ENCODE data around the gene PPIL1. TPM values are rescaled to one million over a fixed set of nuclear protein-coding genes. Genes with fewer than 3 reads are reported as not detected.

PPIL1 gene
- polyA plus RNA-seq, 1 experiment: 23.4 TPM

DNA sequence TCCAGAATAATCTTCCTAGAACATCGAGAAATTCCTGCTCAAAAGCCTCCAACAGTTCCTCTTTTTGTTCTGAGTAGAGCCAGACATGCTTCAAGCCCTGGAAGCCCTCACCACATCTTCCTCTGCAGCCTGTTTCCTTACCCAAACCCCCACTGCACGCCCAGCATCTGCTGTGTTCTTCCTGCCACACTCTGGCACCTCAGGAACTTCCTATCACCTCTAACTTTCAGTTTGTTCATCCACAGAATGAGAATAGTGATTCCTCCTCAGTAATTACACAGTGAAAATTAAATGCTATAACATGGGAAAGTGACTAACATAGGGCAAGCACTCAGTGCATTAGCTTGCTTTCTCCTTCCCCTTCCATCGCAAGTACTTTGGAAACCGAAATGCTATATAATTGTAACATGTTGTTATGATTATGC, 37.4 kb upstream of the PPIL1 start:
- no peaks in the 10 kb centered on the region for H3K27me3 ChIP-seq (ENCODE audit: control insufficient read depth, insufficient read depth, low read length)
- TF ChIP-seq, protein P1, sequence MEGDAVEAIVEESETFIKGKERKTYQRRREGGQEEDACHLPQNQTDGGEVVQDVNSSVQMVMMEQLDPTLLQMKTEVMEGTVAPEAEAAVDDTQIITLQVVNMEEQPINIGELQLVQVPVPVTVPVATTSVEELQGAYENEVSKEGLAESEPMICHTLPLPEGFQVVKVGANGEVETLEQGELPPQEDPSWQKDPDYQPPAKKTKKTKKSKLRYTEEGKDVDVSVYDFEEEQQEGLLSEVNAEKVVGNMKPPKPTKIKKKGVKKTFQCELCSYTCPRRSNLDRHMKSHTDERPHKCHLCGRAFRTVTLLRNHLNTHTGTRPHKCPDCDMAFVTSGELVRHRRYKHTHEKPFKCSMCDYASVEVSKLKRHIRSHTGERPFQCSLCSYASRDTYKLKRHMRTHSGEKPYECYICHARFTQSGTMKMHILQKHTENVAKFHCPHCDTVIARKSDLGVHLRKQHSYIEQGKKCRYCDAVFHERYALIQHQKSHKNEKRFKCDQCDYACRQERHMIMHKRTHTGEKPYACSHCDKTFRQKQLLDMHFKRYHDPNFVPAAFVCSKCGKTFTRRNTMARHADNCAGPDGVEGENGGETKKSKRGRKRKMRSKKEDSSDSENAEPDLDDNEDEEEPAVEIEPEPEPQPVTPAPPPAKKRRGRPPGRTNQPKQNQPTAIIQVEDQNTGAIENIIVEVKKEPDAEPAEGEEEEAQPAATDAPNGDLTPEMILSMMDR (IDR thresholded peaks at IDR 0.05; ENCODE audit: insufficient read depth, low read depth, low read length): no peak
- no peak overlapping the region for H3K4me3 ChIP-seq (ENCODE audit: low read depth, low read length)
- POLR2A ChIA-PET: no interaction called here
- CTCF ChIA-PET: interaction anchor here (0.8 to 3.0 kb wide), 4 partner anchors 15 to 146 kb away, joined by 3 to 18 read pairs (median 3); partner anchors contain the start of gene C6orf89
- DNase-seq (ENCODE audit: low read depth): no peak
- H3K36me3 ChIP-seq (ENCODE audit: control insufficient read depth, insufficient read depth, low read length): peaks cover 6% of the 10 kb centered on the region

DNA sequence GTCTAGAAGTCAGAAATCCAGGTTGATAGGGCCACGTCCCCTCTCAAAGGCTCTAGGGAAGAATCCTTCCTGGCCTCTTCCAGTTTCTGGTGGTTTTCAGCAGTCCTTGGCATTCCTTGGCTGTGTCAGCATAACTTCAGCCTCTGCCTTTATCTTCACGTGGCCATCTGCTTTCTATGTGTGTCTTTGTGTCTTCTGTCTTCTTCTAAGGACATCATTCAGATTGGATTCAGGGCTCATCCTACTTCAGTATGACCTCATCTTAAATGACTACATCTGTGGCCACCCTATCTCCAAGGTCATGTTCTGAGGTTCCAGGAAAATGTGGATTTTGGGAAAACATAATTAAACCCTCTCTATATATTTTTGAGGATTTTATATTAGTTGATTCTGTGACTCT, 34.1 kb upstream of the PPIL1 start:
- CTCF ChIA-PET: interaction anchor here (0.7 kb wide), 1 partner anchor 24 kb away, joined by 3 read pairs; no protein-coding TSS in a partner anchor
- no peak for DNase-seq (ENCODE audit: low read depth)
- POLR2A ChIA-PET: no interaction called here

DNA sequence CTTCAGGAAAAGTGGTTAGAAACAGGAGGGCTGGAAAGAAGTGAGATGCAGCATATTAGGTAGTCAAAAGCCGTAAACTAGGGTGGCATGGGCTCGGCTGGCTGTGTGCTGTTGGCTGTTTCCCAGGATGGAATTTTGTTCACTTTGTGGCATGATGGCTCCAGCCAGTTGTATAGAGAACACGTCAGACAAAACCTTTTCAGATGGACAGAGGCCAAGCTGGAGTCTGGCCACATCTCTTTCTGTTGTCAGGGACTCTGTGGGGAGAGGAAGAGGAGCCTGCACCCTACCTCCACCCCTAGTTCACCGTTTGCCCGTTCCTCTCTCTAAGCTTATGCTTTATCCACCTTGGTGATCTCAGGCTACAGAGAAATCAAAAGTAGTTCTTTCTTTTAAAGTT, 33.2 kb upstream of the PPIL1 start:
- CTCF ChIA-PET: interaction anchor here (0.6 kb wide), 1 partner anchor 28 kb away, joined by 4 read pairs; no protein-coding TSS in a partner anchor
- Histone ChIP-seq H3K4me3 (ENCODE audit: low read depth, low read length) (no peak overlapping the region), H3K27me3 (ENCODE audit: control insufficient read depth, insufficient read depth, low read length) (no peaks in the 10 kb centered on the region), H3K36me3 (ENCODE audit: control insufficient read depth, insufficient read depth, low read length) (peaks cover 3% of the 10 kb centered on the region)
- TF ChIP-seq, protein P1 (IDR thresholded peaks at IDR 0.05; ENCODE audit: insufficient read depth, low read depth, low read length): no peak
- DNase-seq (ENCODE audit: low read depth): no peak
- POLR2A ChIA-PET: no interaction called here

More for the DNA sequence above, 34.1 kb upstream of the PPIL1 start:
- H3K36me3 ChIP-seq (ENCODE audit: control insufficient read depth, insufficient read depth, low read length): peaks cover 3% of the 10 kb centered on the region
- TF ChIP-seq, protein P1 (IDR thresholded peaks at IDR 0.05; ENCODE audit: insufficient read depth, low read depth, low read length): no peak
- no peaks in the 10 kb centered on the region for H3K27me3 ChIP-seq (ENCODE audit: control insufficient read depth, insufficient read depth, low read length)
- H3K4me3 ChIP-seq (ENCODE audit: low read depth, low read length): no peak overlapping the region

- TF ChIP-seq, protein P1 (IDR thresholded peaks at IDR 0.05; ENCODE audit: insufficient read depth, low read depth, low read length): no peak
- POLR2A ChIA-PET: no interaction called here
- H3K27me3 ChIP-seq (ENCODE audit: control insufficient read depth, insufficient read depth, low read length): no peaks in the 10 kb centered on the region
- CTCF ChIA-PET: interaction anchor here (0.7 to 1.2 kb wide), 3 partner anchors 30 to 313 kb away, joined by 3 to 5 read pairs (median 3); no protein-coding TSS in a partner anchor
- no peak overlapping the region for H3K4me3 ChIP-seq (ENCODE audit: low read depth, low read length)
- peaks cover 3% of the 10 kb centered on the region for H3K36me3 ChIP-seq (ENCODE audit: control insufficient read depth, insufficient read depth, low read length)
- no peak for DNase-seq (ENCODE audit: low read depth)
These were observed 32.1 kb upstream of the PPIL1 start for GRCh38 chr6:36906539-36907325.

DNA sequence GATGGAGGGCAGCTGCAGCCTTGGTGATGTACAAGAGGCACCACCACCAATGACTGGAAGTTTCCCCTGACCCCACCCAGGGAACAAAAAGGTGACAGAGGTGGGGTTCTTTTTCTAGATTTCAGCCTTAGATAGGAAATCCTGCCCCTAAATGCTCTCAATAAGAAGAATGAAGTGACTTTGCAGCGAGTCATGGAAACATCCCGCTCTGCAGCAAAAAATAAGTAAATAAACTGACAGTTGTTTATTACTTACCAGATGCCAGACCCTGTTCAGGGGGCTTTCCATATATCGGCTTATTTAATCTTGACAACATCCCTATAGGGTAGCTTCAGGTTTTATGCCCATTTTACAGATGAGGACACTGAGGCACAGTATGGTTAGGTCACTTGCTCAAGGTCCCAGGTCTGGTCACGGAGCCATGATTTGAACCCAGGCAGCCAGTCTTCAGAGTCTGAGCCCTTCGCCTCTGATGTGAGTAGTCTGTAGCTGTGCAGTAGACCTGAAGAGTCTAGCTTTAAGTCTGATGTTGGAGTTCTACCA, 30.3 kb upstream of the PPIL1 start:
- DNase-seq (ENCODE audit: low read depth): no peak
- Histone ChIP-seq H3K27me3 (ENCODE audit: control insufficient read depth, insufficient read depth, low read length) (no peaks in the 10 kb centered on the region), H3K4me3 (ENCODE audit: low read depth, low read length) (no peak overlapping the region), H3K36me3 (ENCODE audit: control insufficient read depth, insufficient read depth, low read length) (peaks cover 3% of the 10 kb centered on the region)
- POLR2A ChIA-PET: no interaction called here
- CTCF ChIA-PET: interaction anchor here (0.8 to 3.0 kb wide), 3 partner anchors 30 to 138 kb away, joined by 3 to 13 read pairs (median 12); partner anchors contain the start of gene PPIL1
- TF ChIP-seq, protein P1 (IDR thresholded peaks at IDR 0.05; ENCODE audit: insufficient read depth, low read depth, low read length): no peak

Measured in BJ (cell line).